Measurements from ENCODE around the gene F13B. TPM values are rescaled to one million over a fixed set of nuclear protein-coding genes. Genes with fewer than 3 reads are reported as not detected.

The F13B gene
- total and polyA plus RNA-seq, 7 donors = not detected

DNA sequence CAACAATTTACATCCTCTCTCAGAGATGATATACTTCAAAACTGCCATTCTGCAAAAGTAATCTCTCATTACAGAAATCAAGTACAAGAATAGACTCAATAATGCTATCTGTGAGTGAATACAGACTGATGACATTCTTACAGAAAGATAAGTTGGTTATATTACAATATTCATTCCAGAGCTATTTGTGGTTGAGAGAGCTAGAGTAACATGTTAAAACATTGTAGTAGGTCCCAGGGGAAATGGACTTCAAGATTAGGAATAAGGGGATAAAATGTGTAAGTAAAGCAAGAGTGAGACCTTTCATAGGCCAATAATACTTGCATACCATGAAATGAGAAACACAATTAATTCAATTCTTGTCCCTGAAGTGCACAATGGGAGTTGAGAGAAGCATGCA, 1.5 kb downstream of the F13B start:
- Histone ChIP-seq H3K36me3 (ENCODE audit: insufficient read depth in 1 of 2, low read depth in 1 of 2) (no peaks in the 10 kb centered on the region), H3K4me3 (no peak overlapping the region), H3K27ac (no peak overlapping the region), H3K27me3 (ENCODE audit: insufficient read depth in 3 of 3, low read length in 2 of 3) (no peaks in the 10 kb centered on the region), H3K9me3 (no peaks in the 10 kb centered on the region), H3K4me1 (no peaks in the 10 kb centered on the region)
- DNase-seq (no peak), ATAC-seq (no peak)
- intact Hi-C loops (cut with DNase I) = no loop called here
- TF ChIP-seq, protein P1, sequence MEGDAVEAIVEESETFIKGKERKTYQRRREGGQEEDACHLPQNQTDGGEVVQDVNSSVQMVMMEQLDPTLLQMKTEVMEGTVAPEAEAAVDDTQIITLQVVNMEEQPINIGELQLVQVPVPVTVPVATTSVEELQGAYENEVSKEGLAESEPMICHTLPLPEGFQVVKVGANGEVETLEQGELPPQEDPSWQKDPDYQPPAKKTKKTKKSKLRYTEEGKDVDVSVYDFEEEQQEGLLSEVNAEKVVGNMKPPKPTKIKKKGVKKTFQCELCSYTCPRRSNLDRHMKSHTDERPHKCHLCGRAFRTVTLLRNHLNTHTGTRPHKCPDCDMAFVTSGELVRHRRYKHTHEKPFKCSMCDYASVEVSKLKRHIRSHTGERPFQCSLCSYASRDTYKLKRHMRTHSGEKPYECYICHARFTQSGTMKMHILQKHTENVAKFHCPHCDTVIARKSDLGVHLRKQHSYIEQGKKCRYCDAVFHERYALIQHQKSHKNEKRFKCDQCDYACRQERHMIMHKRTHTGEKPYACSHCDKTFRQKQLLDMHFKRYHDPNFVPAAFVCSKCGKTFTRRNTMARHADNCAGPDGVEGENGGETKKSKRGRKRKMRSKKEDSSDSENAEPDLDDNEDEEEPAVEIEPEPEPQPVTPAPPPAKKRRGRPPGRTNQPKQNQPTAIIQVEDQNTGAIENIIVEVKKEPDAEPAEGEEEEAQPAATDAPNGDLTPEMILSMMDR (IDR thresholded peaks at IDR 0.05) = no peak

- H3K27me3 ChIP-seq (ENCODE audit: insufficient read depth in 3 of 3, low read length in 2 of 3) = no peaks in the 10 kb centered on the region
- no peak for ATAC-seq
Measured at GRCh38 chr1:197063212-197063611, 3.8 kb downstream of the F13B start.

GRCh38 chr1:197062692-197063091, 4.4 kb downstream of the F13B start:
- intact Hi-C loops (cut with DNase I) = no loop called here
- 56 to 66% (median 65%) methylated on average over 2 of the region's 2 CpGs for WGBS, 3 donors

More at GRCh38 chr1:197063212-197063611, 3.8 kb downstream of the F13B start:
- H3K36me3 ChIP-seq (ENCODE audit: insufficient read depth in 1 of 2, low read depth in 1 of 2) = no peaks in the 10 kb centered on the region
- no peak overlapping the region for H3K27ac ChIP-seq
- no peaks in the 10 kb centered on the region for H3K9me3 ChIP-seq
- intact Hi-C loops (cut with DNase I) = no loop called here
- TF ChIP-seq, protein P1 (IDR thresholded peaks at IDR 0.05) = no peak
- H3K4me1 ChIP-seq = no peaks in the 10 kb centered on the region
- H3K4me3 ChIP-seq = no peak overlapping the region
- DNase-seq = no peak
- 77 to 87% (median 81%) methylated on average over 2 of the region's 2 CpGs for WGBS, 3 donors

DNA sequence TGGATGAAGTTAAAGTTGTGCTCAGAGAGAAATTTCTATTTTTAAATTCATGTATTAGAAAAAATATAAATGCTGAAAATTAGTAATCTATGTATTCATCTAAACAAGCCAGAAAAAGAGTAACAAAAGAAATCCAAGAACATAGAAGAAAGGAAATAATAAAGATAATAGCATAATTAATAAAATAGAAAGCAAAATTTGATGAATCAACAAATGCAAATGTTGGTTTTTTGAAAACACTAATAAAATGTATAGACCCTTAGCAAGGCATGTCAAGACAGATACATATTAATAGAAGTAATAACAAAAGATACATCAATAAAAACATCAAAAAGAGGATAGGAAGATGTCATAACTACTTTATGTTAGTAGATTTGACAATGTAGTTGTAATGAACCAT, 18.0 kb downstream of the F13B start:
- H3K4me3 ChIP-seq = no peak overlapping the region
- H3K9me3 ChIP-seq = no peaks in the 10 kb centered on the region
- H3K4me1 ChIP-seq = no peaks in the 10 kb centered on the region
- intact Hi-C loops (cut with DNase I) = no loop called here
- H3K27ac ChIP-seq = no peak overlapping the region
- no peak for ATAC-seq
- TF ChIP-seq, protein P1 (IDR thresholded peaks at IDR 0.05) = no peak
- DNase-seq = no peak
- H3K27me3 ChIP-seq (ENCODE audit: insufficient read depth in 3 of 3, low read length in 2 of 3) = no peaks in the 10 kb centered on the region
- no peaks in the 10 kb centered on the region for H3K36me3 ChIP-seq (ENCODE audit: insufficient read depth in 1 of 2, low read depth in 1 of 2)

More at GRCh38 chr1:197062692-197063091, 4.4 kb downstream of the F13B start:
- H3K27me3 ChIP-seq (ENCODE audit: insufficient read depth in 3 of 3, low read length in 2 of 3) = no peaks in the 10 kb centered on the region
- H3K27ac ChIP-seq = no peak overlapping the region
- H3K4me1 ChIP-seq = no peaks in the 10 kb centered on the region
- TF ChIP-seq, protein P1 (IDR thresholded peaks at IDR 0.05) = no peak
- no peak overlapping the region for H3K4me3 ChIP-seq
- no peaks in the 10 kb centered on the region for H3K36me3 ChIP-seq (ENCODE audit: insufficient read depth in 1 of 2, low read depth in 1 of 2)
- no peak for DNase-seq
- H3K9me3 ChIP-seq = no peaks in the 10 kb centered on the region
- no peak for ATAC-seq

GRCh38 chr1:197042676-197043341, 24.3 kb downstream of the F13B start:
- DNase-seq (no peak), ATAC-seq (no peak)
- WGBS, 3 donors = 66 to 89% (median 73%) methylated on average over 2 to 4 of the region's 4 CpGs
- no peak overlapping the region for H3K27ac ChIP-seq
- H3K9me3 ChIP-seq = no peaks in the 10 kb centered on the region
- no peaks in the 10 kb centered on the region for H3K27me3 ChIP-seq (ENCODE audit: insufficient read depth in 3 of 3, low read length in 2 of 3)
- H3K36me3 ChIP-seq (ENCODE audit: insufficient read depth in 1 of 2, low read depth in 1 of 2) = no peaks in the 10 kb centered on the region
- intact Hi-C loops (cut with DNase I) = no loop called here
- H3K4me1 ChIP-seq = no peaks in the 10 kb centered on the region
- TF ChIP-seq, protein P1 (IDR thresholded peaks at IDR 0.05) = no peak
- no peak overlapping the region for H3K4me3 ChIP-seq

Measured in psoas muscle (tissue), 8 donors.